Right ventricle myocardium superior (tissue), 1 donor: ENCODE measurements around the gene RPA3. TPM values are rescaled to one million over a fixed set of nuclear protein-coding genes. Genes with fewer than 3 reads are reported as not detected.

ENCODE experiments used
- ATAC-seq: fragments of 200-7000 bp; cut with Tn5 transposase; one replicate; pipeline ENCODE4 v1.9.1; 2020; ENCODE audit warnings: mild to moderate bottlenecking; ENCODE audit not compliant: poor library complexity
- DNase-seq: peaks from one replicate; pipeline ENCODE4 v3.0.0-alpha.2; 2020
- intact Hi-C: fragments of 100-400 bp; cut with DNase I; formaldehyde crosslinking; loops from one replicate; pipeline ENCODE4 v1.11.2; 2022
- total RNA-seq: library from RNA; stranded (reverse); fragmentation: NEBNext Ultra II Directional; extraction: Animal tissue kit (Norgen Biotek cat#: 25700); gene quantifications from one replicate; pipeline ENCODE4 v1.2.1, GENCODE V29; 2021
- donor health status: DM: no; HTN: yes; CAD: no; lungs with severe emphysema.

Gene RPA3
- total RNA-seq, 1 donor from 2014 or later: 22.9 TPM

DNA sequence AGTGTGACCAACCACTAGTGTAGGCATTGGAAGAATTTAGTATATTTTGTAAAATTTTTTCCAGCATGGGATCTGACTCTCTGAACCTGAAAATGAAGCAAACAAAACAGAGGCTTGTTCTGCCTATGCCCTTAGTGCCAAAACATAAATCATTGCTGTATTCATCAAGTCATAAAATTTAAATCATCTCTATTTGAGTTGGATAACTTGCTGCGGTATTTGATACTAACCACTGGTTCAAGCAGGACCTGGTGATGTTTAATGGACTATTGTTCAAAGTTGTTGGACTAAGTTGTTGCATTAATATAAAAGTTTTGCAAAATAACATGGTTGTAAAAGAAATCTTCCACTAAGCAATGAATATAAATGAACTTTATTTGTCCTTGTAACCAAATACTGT lies 19.8 kb upstream of the RPA3 start:
- intact Hi-C loops: no loop called here
- DNase-seq: no peak
- no peak for ATAC-seq

DNA sequence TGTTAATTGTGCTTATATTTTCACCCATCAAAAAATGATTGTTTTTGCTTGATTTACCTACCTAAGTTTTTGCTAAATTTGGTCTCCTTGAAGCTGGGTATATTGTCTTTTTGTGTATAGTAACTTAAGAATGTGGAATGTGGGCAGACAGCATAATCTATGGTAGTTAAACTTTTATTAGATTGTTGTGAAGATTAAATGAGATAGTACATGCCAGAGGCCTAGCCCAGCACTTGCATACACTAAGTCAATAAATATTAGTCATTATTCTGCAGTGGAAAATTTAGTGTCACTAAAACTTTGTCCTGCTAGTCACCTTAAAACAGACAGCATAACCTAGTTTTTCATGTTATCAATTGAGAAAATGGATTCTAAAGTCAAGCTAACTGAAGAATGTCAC lies 19.3 kb upstream of the RPA3 start:
- no peak for DNase-seq
- intact Hi-C loops: no loop called here
- no peak for ATAC-seq

GRCh38 chr7:7736671-7737070 lies 18.3 kb upstream of the RPA3 start:
- ATAC-seq: no peak
- intact Hi-C loops: no loop called here
- no peak for DNase-seq

DNA sequence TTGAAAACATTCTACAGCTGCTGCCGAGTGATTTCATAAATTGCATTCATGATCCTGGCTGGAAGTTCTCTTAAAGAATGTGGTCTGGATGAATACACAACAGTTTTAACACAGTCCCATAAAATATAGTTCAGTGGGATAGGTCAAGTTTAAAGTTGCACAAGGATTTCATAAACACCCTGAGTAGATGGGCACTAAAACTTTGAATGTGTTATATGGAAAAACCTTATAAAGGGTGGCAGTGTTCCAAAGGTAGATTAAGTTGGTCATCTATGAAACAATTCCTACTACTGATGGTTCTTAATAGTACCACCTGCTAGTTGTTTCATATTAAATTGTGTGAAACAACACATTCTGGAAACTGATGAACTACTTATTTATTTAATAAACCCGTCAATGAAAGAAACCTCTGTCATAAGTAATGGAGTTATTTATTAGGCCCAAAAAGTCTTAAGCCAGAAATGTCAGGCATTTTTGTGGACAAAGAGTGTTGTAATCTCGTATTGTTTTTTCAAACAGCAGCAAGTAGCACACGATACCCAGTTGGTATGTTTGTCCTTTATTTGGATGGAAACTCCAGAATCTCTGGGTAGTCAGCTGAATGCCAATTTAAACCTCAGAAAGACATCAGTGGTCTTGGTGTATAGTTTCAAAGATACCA lies 14.3 kb upstream of the RPA3 start:
- intact Hi-C loops: no loop called here
- ATAC-seq (no peak), DNase-seq (no peak)

GRCh38 chr7:7731732-7732131 lies 13.3 kb upstream of the RPA3 start:
- intact Hi-C loops: no loop called here
- no peak for ATAC-seq
- no peak for DNase-seq

DNA sequence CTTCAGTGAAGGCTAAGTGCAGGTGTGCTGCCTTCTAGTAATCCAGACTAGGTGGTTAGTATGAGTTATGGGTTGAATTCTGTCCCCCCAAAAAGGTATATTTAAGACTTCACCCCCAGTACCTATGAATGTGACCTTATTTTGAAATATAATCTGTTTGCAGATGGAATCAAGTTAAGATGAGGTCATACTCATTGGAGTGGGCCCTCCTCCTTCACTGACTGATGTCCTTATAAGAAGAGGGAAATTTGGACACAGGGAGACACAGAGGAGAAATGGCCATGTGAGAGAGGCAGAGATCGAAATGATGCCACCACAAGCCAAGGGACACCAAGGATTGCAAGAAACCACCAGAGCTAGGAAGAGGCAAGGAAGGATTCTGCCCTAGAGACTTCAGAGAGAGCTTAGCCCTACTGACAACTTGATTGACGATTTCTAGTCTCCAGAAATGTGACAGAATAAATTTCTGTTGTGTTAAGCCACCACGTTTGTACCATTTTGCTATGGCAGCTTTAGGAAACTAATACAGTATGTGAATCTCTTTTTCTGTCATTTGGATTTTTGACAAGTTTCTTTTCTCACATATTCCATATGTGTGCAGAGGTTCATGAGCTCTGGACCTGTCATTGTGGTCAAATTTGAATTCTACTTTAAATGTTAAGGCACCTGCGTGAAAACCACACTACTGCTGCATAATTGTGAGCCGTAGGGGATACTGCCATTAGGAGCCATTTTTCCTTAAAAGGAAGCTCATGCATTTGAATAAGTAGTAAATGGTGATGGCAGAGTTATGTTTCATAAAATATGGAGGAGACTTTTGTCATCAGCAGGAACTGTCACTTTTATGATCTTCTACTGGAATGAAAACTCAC lies 2.6 kb upstream of the RPA3 start:
- DNase-seq (no peak), ATAC-seq (no peak)
- intact Hi-C loops: no loop called here

DNA sequence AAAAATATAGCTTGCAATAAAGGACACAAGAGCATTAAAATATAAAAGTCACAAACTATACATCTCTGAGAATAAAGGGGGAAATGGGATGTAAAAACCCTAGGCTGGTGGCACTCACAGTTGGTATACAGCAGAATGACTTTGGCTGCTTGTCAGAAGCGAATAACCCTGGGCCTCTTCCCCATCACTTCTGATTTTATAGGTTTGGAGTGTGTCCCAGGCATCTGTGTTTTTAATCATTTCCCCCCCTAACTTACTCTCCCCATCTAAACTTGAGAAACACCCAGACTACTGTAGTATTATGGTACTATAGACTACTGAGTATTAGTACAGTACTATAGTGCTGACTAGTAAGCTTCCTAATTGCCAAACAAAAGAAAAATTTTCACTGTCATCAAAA lies 1.8 kb upstream of the RPA3 start:
- intact Hi-C loops: no loop called here
- no peak for ATAC-seq
- DNase-seq: no peak

GRCh38 chr7:7719236-7719635 lies 829 bp upstream of the RPA3 start:
- DNase-seq (no peak), ATAC-seq (peak; percentile 77)
- intact Hi-C loops: no loop called here

- intact Hi-C loops: no loop called here
- no peak for ATAC-seq
- DNase-seq: no peak
Observed at GRCh38 chr7:7713730-7714129, 4.7 kb downstream of the RPA3 start.

GRCh38 chr7:7710469-7710868 lies 7.9 kb downstream of the RPA3 start:
- DNase-seq (no peak), ATAC-seq (no peak)
- intact Hi-C loops: no loop called here

DNA sequence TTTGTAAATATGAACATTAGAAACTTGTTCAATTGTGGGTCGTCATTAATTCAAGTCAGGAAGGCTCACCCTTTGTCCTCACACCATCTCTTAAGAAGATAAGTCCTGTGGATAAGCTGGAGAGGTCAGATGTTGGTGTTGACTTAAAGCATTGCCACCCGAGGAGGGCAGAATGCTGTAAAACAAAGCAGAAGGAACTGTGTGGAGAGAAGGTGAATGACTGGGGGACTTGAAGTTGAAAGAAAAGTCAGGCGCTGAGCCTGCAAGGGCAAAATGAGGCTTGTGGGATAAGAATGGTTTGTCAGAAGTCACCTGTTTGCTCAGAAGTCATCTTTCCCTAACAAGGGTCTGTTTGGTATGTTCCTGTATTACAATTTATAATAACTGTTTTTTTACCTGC lies 9.1 kb downstream of the RPA3 start:
- intact Hi-C loops: no loop called here
- no peak for DNase-seq
- ATAC-seq: no peak

- intact Hi-C loops: no loop called here
- ATAC-seq (peak; percentile 26), DNase-seq (no peak)
Observed at GRCh38 chr7:7707806-7708205, 10.6 kb downstream of the RPA3 start.

- DNase-seq (no peak), ATAC-seq (no peak)
- intact Hi-C loops: no loop called here
Observed at GRCh38 chr7:7707246-7707645, 11.2 kb downstream of the RPA3 start.

GRCh38 chr7:7706556-7707172 lies 11.7 kb downstream of the RPA3 start:
- DNase-seq (no peak), ATAC-seq (no peak)
- intact Hi-C loops: no loop called here

GRCh38 chr7:7706101-7706511 lies 12.3 kb downstream of the RPA3 start:
- intact Hi-C loops: no loop called here
- no peak for ATAC-seq

GRCh38 chr7:7705318-7705717 lies 13.1 kb downstream of the RPA3 start:
- ATAC-seq (no peak), DNase-seq (no peak)
- intact Hi-C loops: no loop called here

More at GRCh38 chr7:7706101-7706511, 12.3 kb downstream of the RPA3 start:
- DNase-seq: no peak

DNA sequence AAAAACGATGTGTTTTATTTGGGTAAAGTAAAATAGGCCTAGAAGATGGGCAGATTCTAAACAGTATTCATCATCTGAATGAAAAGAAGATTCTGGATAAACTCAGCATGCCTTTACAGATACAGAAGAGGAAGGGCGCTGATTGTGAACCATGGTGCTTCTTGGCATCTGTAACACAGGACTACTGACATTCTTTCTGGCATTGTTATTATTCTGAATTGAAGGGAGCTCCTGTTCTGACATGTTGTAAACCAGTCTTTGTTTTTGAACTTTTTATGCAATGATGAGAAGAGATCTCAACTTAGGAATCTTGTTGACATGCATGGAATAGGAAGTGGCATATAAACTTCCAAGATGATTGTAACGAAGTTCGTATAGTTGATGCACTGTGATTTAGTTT lies 13.5 kb downstream of the RPA3 start:
- ATAC-seq (no peak), DNase-seq (no peak)
- intact Hi-C loops: no loop called here

DNA sequence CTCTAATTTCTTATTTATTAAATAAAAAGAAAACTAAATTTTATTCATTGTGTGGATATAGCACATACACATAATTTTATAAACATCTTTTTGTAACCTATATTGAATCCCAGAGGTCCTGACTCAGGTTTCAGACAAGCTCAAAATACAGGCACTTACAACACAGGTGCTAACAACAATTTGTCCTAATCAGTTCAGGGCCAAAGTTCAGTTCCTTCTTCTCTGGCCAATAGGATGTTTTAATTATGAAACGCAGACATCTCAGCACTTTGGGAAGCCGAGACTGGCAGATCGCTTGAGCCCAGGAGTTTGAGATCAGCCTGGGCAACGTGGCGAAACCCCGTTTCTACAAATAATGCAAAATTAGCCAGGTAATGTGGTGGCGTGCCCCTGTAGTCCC lies 15.0 kb downstream of the RPA3 start:
- ATAC-seq (no peak), DNase-seq (no peak)
- intact Hi-C loops: no loop called here

GRCh38 chr7:7702826-7703225 lies 15.6 kb downstream of the RPA3 start:
- no peak for ATAC-seq
- intact Hi-C loops: no loop called here
- no peak for DNase-seq

- DNase-seq (no peak), ATAC-seq (no peak)
- intact Hi-C loops: no loop called here
Observed at GRCh38 chr7:7701527-7701926, 16.9 kb downstream of the RPA3 start.
